Neuronal stem cell (in vitro differentiated cells): ENCODE measurements around the gene APOB.

ENCODE experiments used
- DNase-seq: peaks from one replicate; pipeline ENCODE4 v3.0.0-alpha.2; 2013; ENCODE audit warnings: low spot score
- H2AFZ ChIP-seq: one replicate; pipeline ENCODE4 v1.6.1; 2013; ENCODE audit warnings: mild to moderate bottlenecking, low read length, inconsistent platforms
- H2AK5ac ChIP-seq: 2 replicates; pipeline ENCODE4 v1.6.1; 2013; ENCODE audit warnings: low read depth, mild to moderate bottlenecking, inconsistent platforms, low read length, moderate library complexity, mixed read lengths
- H2BK120ac ChIP-seq: 2 replicates; pipeline ENCODE4 v1.6.1; 2013; ENCODE audit warnings: low read depth, mild to moderate bottlenecking, inconsistent platforms, low read length, moderate library complexity, mixed read lengths
- H2BK12ac ChIP-seq: one replicate; pipeline ENCODE4 v1.6.1; 2013; ENCODE audit warnings: low read length, inconsistent platforms
- H2BK15ac ChIP-seq: 2 replicates; pipeline ENCODE4 v1.6.1; 2013; ENCODE audit warnings: mild to moderate bottlenecking, low read length, inconsistent platforms, mixed read lengths
- H2BK5ac ChIP-seq: one replicate; pipeline ENCODE4 v1.6.1; 2013; ENCODE audit warnings: inconsistent platforms, mild to moderate bottlenecking, low read length, moderate library complexity
- H3K14ac ChIP-seq: one replicate; pipeline ENCODE4 v1.6.1; 2013; ENCODE audit warnings: low read length, inconsistent platforms
- H3K18ac ChIP-seq: 2 replicates; pipeline ENCODE4 v1.6.1; 2013; ENCODE audit warnings: low read length, inconsistent platforms
- H3K23ac ChIP-seq: 2 replicates; pipeline ENCODE4 v1.6.1; 2013; ENCODE audit warnings: low read depth, mild to moderate bottlenecking, mixed read lengths, low read length, inconsistent platforms; ENCODE audit not compliant: poor library complexity
- H3K27ac ChIP-seq: replicated peaks from 3 replicates; pipeline ENCODE4 v1.5.1; 2013; ENCODE audit warnings: low read length, inconsistent platforms
- H3K27me3 ChIP-seq, 3 experiments: 2 replicates each; pipeline ENCODE4 v1.6.1; 2013; ENCODE audit warnings: low read length in 3 of 3, mild to moderate bottlenecking in 2 of 3, inconsistent platforms in 1 of 3, low read depth in 1 of 3, mixed read lengths in 1 of 3, moderate library complexity in 1 of 3; ENCODE audit not compliant: control insufficient read depth in 3 of 3, insufficient read depth in 3 of 3
- H3K36me3 ChIP-seq, 2 donors: replicated peaks in 1 of 2; 2 replicates each; pipeline ENCODE4 v1.6.1; 2013; ENCODE audit warnings: low read length in 2 of 2; ENCODE audit not compliant: control insufficient read depth in 2 of 2, insufficient read depth in 2 of 2
- H3K4ac ChIP-seq: 2 replicates; pipeline ENCODE4 v1.6.1; 2013; ENCODE audit warnings: inconsistent platforms, mild to moderate bottlenecking, low read length, moderate library complexity
- H3K4me1 ChIP-seq, 2 donors: 1 replicate in 1 of 2; 2 replicates in 1 of 2; pipeline ENCODE4 v1.6.1; 2013; ENCODE audit warnings: low read length in 2 of 2, low read depth in 1 of 2; ENCODE audit not compliant: control insufficient read depth in 2 of 2, insufficient read depth in 1 of 2
- H3K4me2 ChIP-seq: one replicate; pipeline ENCODE4 v1.6.1; 2013; ENCODE audit warnings: mild to moderate bottlenecking, low read length, inconsistent platforms; ENCODE audit not compliant: insufficient read depth, poor library complexity, severe bottlenecking
- H3K4me3 ChIP-seq, 2 donors: 2 replicates each; pipeline ENCODE4 v1.5.1; 2013; ENCODE audit warnings: low read length in 2 of 2, mild to moderate bottlenecking in 2 of 2, inconsistent platforms in 1 of 2, moderate library complexity in 1 of 2
- H3K79me1 ChIP-seq: one replicate; pipeline ENCODE4 v1.6.1; 2013; ENCODE audit warnings: low read depth, mild to moderate bottlenecking, inconsistent platforms, low read length, moderate library complexity
- H3K9ac ChIP-seq: one replicate; pipeline ENCODE4 v1.6.1; 2013; ENCODE audit warnings: mild to moderate bottlenecking, low read depth, low read length, inconsistent platforms; ENCODE audit not compliant: poor library complexity
- H3K9me3 ChIP-seq, 2 donors: replicated peaks in 1 of 2; 2 replicates each; pipeline versions ENCODE3 to v1.6.1; 2013; ENCODE audit warnings: low read length in 2 of 2, mild to moderate bottlenecking in 2 of 2, inconsistent platforms in 1 of 2, low read depth in 1 of 2, mixed read lengths in 1 of 2, moderate library complexity in 1 of 2; ENCODE audit not compliant: control insufficient read depth in 2 of 2, insufficient read depth in 1 of 2
- H4K8ac ChIP-seq: one replicate; pipeline ENCODE4 v1.6.1; 2013; ENCODE audit warnings: low read depth, mild to moderate bottlenecking, inconsistent platforms, low read length, moderate library complexity
- H4K91ac ChIP-seq: one replicate; pipeline ENCODE4 v1.6.1; 2013; ENCODE audit warnings: low read length, low read depth, mild to moderate bottlenecking, inconsistent platforms; ENCODE audit not compliant: poor library complexity
- WGBS, 2 donors: extraction: QIAGEN DNeasy Blood & Tissue Kit; methylation state at CpG; one replicate each; pipeline ENCODE4 v1.1.7; 2013; ENCODE audit warnings: missing lambda C conversion rate in 2 of 2, mixed read lengths in 1 of 2; ENCODE audit not compliant: insufficient read length in 2 of 2, insufficient replicate concordance in 1 of 2; ENCODE audit errors: extremely low coverage in 2 of 2; 5-methylcytosine and 5-hydroxymethylcytosine counted together

Gene APOB

DNA sequence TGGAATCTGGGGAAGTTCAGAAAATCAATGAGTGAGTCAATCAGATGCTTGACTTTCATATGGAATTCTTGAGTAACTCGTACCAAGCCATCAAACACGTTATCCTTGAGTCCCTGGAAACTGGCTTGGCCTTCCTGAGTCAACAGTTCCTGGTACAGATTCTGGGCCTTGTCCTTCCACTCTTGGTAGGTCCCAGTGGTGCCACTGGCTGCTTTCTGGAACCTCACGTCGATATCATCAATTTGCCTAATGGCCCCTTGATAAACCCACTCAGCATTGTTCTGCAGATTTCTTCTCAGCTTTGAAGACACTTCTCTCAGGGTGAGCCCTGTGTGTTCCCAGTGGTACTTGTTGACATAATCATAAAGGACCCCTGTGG, 41.1 kb downstream of the APOB start:
- Histone ChIP-seq H2AFZ (no peak overlapping the region), H4K91ac (no peak overlapping the region), H2BK12ac (no peak overlapping the region), H3K4me2 (no peak overlapping the region), H3K14ac (no peak overlapping the region), H3K79me1 (no peaks in the 10 kb centered on the region), H3K9ac (no peak overlapping the region), H3K27me3 (no peaks in the 10 kb centered on the region), H3K4me1 (no peaks in the 10 kb centered on the region), H3K4me3 (no peak overlapping the region), H2BK120ac (no peak overlapping the region), H3K4ac (no peak overlapping the region), H2BK5ac (no peak overlapping the region), H3K9me3 (no peaks in the 10 kb centered on the region), H4K8ac (no peak overlapping the region), H2BK15ac (no peak overlapping the region), H3K27ac (no peak overlapping the region), H3K36me3 (no peaks in the 10 kb centered on the region), H3K18ac (no peak overlapping the region), H2AK5ac (no peak overlapping the region), H3K23ac (no peak overlapping the region)
- no CpG with 5 or more reads among the region's 4 CpGs for WGBS, 2 donors
- no peak for DNase-seq

DNA sequence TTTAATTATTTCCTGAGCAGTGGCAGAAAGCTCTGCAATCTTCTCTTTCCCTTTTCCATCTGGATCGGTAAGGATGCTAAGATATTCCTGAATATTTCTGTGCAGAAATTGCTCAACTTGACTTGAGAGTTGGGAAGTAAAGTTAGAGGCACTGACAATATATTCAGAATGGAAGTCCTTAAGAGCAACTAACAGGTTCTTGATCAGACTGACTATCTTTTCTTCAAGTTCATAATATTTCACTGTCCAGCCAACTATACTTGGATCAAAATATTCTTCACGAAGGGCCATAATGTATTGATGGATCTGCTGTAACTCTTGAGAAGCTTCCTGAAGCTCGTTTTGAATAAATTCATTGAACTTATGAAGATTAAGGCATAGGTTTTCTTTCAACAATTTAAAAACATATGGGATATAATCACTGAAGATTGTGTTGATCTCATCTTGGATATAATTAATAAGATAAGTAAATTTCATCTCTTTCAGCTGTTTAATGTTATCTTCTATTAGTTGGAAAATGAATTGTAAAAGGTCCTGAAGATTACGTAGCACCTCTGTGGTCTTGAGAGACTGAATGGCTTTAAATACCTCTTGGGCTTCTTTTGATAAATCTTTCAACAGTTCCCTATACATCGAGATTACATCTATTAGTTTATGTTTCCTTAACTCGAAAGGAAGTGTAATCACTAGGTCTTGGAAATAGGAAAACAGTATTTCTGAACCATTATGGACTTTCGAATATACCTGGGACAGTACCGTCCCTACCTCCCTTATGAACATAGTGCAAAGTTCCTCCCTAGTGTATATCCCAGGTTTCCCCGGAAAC, 41.7 kb downstream of the APOB start:
- Histone ChIP-seq H3K4me3 (no peak overlapping the region), H3K9me3 (no peaks in the 10 kb centered on the region), H3K14ac (no peak overlapping the region), H2BK120ac (no peak overlapping the region), H3K9ac (no peak overlapping the region), H3K23ac (no peak overlapping the region), H4K8ac (no peak overlapping the region), H2BK5ac (no peak overlapping the region), H2AK5ac (no peak overlapping the region), H3K27ac (no peak overlapping the region), H2BK15ac (no peak overlapping the region), H2AFZ (no peak overlapping the region), H3K27me3 (no peaks in the 10 kb centered on the region), H2BK12ac (no peak overlapping the region), H3K4me1 (no peaks in the 10 kb centered on the region), H3K18ac (no peak overlapping the region), H3K4me2 (no peak overlapping the region), H3K79me1 (no peaks in the 10 kb centered on the region), H3K4ac (no peak overlapping the region), H3K36me3 (no peaks in the 10 kb centered on the region), H4K91ac (no peak overlapping the region)
- DNase-seq, result no peak
- no CpG with 5 or more reads among the region's 9 CpGs for WGBS, 2 donors

DNA sequence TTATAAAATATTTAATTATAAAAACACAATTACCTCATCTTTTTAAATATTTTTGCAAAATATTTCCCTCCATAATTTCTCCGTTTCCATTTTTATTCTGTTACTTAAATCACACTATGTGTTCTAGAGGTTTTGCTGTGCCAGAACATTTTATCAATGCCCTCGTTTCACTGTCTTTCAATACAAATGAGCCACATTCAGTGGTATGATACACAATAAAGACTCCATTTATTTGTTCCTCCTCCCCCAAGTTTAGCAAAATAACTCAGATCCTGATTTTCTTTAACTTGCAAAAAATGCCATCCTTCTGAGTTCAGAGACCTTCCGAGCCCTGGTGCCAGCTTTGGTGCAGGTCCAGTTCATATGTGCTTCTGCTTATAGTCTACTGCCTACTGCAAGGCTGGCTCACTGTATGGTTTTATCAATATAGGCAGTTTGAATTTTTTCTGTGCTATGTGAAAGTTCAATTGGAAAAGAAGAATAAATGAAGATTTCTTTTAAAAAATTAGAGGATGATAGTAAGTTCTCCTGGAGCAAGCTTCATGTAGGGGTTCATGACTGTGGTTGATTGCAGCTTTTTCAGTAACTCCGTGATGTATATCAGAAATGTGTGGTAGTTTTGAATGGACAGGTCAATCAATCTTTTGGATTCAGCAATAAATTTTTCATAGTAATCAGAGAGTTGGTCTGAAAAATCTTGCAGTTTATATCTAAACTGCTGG, 42.5 kb downstream of the APOB start:
- H3K9me3 ChIP-seq, result no peaks in the 10 kb centered on the region
- H3K23ac ChIP-seq, result no peak overlapping the region
- no peak overlapping the region for H3K14ac ChIP-seq
- no peak overlapping the region for H2AK5ac ChIP-seq
- no peaks in the 10 kb centered on the region for H3K79me1 ChIP-seq
- no peak overlapping the region for H3K9ac ChIP-seq
- whole genome bisulfite sequencing, 2 donors, result 100% methylated on average over 1 of the region's 4 CpGs; no CpG with 5 or more reads in 1 of the 2 donors
- DNase-seq, result no peak
- H2BK12ac ChIP-seq, result no peak overlapping the region
- H3K27ac ChIP-seq, result no peak overlapping the region
- H2BK15ac ChIP-seq, result no peak overlapping the region
- no peak overlapping the region for H2BK5ac ChIP-seq
- no peak overlapping the region for H4K91ac ChIP-seq
- H2AFZ ChIP-seq, result no peak overlapping the region
- H3K4me2 ChIP-seq, result no peak overlapping the region
- no peaks in the 10 kb centered on the region for H3K27me3 ChIP-seq
- no peak overlapping the region for H3K4ac ChIP-seq
- H3K36me3 ChIP-seq, result no peaks in the 10 kb centered on the region
- H4K8ac ChIP-seq, result no peak overlapping the region
- no peak overlapping the region for H3K18ac ChIP-seq
- no peaks in the 10 kb centered on the region for H3K4me1 ChIP-seq
- H3K4me3 ChIP-seq, result no peak overlapping the region
- no peak overlapping the region for H2BK120ac ChIP-seq

DNA sequence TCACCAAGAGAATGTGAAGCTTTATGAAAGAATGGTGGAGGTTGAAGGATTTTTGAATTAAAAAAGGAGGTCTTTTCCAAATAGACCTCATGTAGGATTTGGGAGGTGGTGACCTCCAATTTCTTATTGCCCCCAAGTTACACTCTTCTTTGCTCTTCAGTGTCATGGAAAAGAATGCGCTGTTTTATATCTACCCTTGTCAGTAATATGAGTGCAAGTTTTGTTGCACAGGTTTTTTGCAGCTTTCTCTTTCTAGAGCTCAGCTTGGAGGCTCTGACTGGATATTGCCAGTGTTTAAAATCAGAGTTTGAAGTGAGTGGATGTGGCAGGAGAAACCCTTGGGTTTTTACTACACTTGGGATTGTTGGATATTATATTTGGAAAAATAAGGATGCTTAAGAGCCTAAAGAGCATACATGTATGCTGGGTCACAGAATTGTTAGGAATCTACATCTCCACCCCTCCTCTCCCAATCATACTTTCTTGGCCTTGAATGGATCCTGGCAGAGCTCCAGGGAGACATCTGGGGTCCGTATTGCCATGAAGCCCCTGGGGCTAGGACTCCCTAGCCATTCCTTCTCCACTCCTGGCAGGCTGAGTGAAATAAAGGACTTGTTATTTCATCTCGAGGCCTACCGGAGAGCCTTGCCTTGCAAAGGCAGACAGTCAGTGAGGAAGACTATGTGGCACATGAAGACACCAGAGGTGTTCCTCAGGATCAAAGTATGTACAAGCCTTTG, 43.8 kb downstream of the APOB start:
- no peak overlapping the region for H3K27ac ChIP-seq
- H3K14ac ChIP-seq, result no peak overlapping the region
- DNase-seq, result no peak

More for the DNA sequence above, 43.8 kb downstream of the APOB start:
- Histone ChIP-seq H3K36me3 (no peaks in the 10 kb centered on the region), H3K9ac (no peak overlapping the region), H3K4me2 (no peak overlapping the region), H2AK5ac (no peak overlapping the region), H3K4me3 (no peak overlapping the region), H3K23ac (no peak overlapping the region), H3K27me3 (no peaks in the 10 kb centered on the region), H3K9me3 (no peaks in the 10 kb centered on the region), H4K91ac (no peak overlapping the region), H2AFZ (no peak overlapping the region), H3K4ac (no peak overlapping the region), H2BK5ac (no peak overlapping the region), H3K18ac (no peak overlapping the region), H2BK120ac (no peak overlapping the region), H4K8ac (no peak overlapping the region), H3K79me1 (no peaks in the 10 kb centered on the region), H2BK15ac (no peak overlapping the region), H2BK12ac (no peak overlapping the region), H3K4me1 (no peaks in the 10 kb centered on the region)
- WGBS, 2 donors, result no CpG with 5 or more reads among the region's 4 CpGs
